Body of pancreas (tissue), 4 donors: Measurements from ENCODE around the gene GLIS1. TPM values are rescaled to one million over a fixed set of nuclear protein-coding genes. Genes with fewer than 3 reads are reported as not detected.
A peak's percentile ranks its signal among the peaks of the same experiment; 100 is the strongest.

ENCODE experiments used
- ATAC-seq: fragments of 150-250 bp; one replicate; pipeline ENCODE4 v1.9.1; 2016
- DNase-seq, 4 donors: peaks; one replicate each; pipeline ENCODE4 v3.0.0-alpha.2; 2019
- H3K27ac ChIP-seq, 4 donors: fragments of 200-600 bp; sonication (generic); 1 replicate in 3 of 4; 2 replicates in 1 of 4; pipeline versions ENCODE4 v1.5.1 to v1.6.1; 2016 to 2019; ENCODE audit warnings: mild to moderate bottlenecking in 1 of 4, mixed read lengths in 1 of 4, moderate library complexity in 1 of 4
- H3K27me3 ChIP-seq, 2 donors: fragments of 200-600 bp; sonication (generic); one replicate each; pipeline ENCODE4 v1.6.0; 2016; ENCODE audit warnings: mild to moderate bottlenecking in 1 of 2
- H3K36me3 ChIP-seq, 2 donors: fragments of 200-600 bp; sonication (generic); replicated peaks in 1 of 2; 2 replicates each; pipeline ENCODE4 v1.5.1; 2016; ENCODE audit warnings: low read depth in 2 of 2; ENCODE audit not compliant: insufficient read depth in 1 of 2
- H3K4me1 ChIP-seq: fragments of 200-600 bp; sonication (generic); one replicate; pipeline ENCODE4 v1.6.0; 2016
- H3K4me3 ChIP-seq, 2 donors: fragments of 200-600 bp; sonication (generic); 1 replicate in 1 of 2; 2 replicates in 1 of 2; pipeline ENCODE4 v1.5.1; 2016 to 2019
- H3K9me3 ChIP-seq, 3 donors: fragments of 200-600 bp; sonication (generic); 1 replicate in 2 of 3; 2 replicates in 1 of 3; pipeline ENCODE4 v1.5.1; 2016
- POLR2A ChIP-seq, 3 donors: fragments of 450-650 bp; IDR thresholded peaks; one replicate each; pipeline ENCODE4 v1.6.1; 2016; ENCODE audit warnings: antibody characterized with exemption in 3 of 3, mild to moderate bottlenecking in 2 of 3
- WGBS, 2 donors: methylation state at CpG; one replicate each; pipeline ENCODE4 v1.1.5; 2017; 5-methylcytosine and 5-hydroxymethylcytosine counted together
- intact Hi-C: fragments of 100-400 bp; cut with DNase I; formaldehyde crosslinking; loops from one replicate; pipeline ENCODE4 v1.15.1; 2023
- total RNA-seq, 2 donors: library from RNA; depleted of rRNA; stranded (reverse); fragments of >200 nt; gene quantifications; one replicate each; pipeline ENCODE4 v1.1.0, GENCODE V29; 2016
- TF ChIP-seq, protein P1 (sequence below), 7 experiments: fragments of 450-650 bp in 4 of 7; fragments of 200-600 bp in 3 of 7; sonication (generic) in 3 of 7; IDR thresholded peaks; one replicate each; pipeline ENCODE4 v1.5.1; 2016 to 2019; ENCODE audit warnings: antibody characterized with exemption in 7 of 7

The GLIS1 gene
- total RNA-seq, 2 donors from 2014 or later: 0.33 TPM; not detected in 1

DNA sequence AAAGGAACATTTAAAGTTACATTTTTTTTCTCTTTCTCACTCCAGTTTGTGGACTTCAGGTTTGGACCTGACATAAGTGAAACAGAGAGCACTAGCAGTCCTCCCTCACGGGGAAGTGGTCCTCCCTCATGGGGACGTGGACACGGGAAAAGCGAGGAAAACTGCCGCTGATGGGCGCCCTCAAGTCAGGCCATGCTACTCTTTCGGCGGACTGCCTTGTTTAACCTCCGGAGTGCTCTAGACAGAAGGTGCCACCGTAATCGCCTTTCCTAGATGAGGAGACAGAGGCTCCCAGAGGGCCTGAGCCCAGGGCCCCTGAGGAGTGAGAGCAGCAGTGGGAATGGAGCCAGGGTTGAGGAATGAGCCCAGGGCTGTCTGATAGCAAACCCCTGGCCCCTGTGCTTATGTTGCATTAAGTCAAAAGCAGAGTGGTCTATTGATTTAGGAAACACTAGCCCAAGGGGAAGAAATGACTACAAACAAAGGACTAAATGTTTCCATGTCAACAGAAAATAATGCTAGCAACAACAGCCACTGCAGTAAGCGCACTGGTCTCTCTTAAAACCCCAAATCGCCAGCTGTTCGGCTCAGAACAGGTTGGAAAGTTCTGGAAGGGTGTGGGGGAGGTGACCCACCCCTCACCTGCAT is 195.7 kb downstream of the GLIS1 start:
- Histone ChIP-seq H3K4me3 (no peak overlapping the region), H3K4me1 (peaks cover 14% of the 10 kb centered on the region), H3K27me3 (no peaks in the 10 kb centered on the region), H3K9me3 (no peaks in the 10 kb centered on the region), H3K36me3 (no peaks in the 10 kb centered on the region), H3K27ac (no peak overlapping the region)
- TF ChIP-seq, protein P1, sequence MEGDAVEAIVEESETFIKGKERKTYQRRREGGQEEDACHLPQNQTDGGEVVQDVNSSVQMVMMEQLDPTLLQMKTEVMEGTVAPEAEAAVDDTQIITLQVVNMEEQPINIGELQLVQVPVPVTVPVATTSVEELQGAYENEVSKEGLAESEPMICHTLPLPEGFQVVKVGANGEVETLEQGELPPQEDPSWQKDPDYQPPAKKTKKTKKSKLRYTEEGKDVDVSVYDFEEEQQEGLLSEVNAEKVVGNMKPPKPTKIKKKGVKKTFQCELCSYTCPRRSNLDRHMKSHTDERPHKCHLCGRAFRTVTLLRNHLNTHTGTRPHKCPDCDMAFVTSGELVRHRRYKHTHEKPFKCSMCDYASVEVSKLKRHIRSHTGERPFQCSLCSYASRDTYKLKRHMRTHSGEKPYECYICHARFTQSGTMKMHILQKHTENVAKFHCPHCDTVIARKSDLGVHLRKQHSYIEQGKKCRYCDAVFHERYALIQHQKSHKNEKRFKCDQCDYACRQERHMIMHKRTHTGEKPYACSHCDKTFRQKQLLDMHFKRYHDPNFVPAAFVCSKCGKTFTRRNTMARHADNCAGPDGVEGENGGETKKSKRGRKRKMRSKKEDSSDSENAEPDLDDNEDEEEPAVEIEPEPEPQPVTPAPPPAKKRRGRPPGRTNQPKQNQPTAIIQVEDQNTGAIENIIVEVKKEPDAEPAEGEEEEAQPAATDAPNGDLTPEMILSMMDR (IDR thresholded peaks at IDR 0.05): no peak
- no peak for TF ChIP-seq POLR2A (IDR thresholded peaks at IDR 0.05)
- ATAC-seq (no peak), DNase-seq (no peak)
- WGBS, 2 donors: 76 to 80% methylated on average over 14 of the region's 14 CpGs
- intact Hi-C loops: no loop called here

DNA sequence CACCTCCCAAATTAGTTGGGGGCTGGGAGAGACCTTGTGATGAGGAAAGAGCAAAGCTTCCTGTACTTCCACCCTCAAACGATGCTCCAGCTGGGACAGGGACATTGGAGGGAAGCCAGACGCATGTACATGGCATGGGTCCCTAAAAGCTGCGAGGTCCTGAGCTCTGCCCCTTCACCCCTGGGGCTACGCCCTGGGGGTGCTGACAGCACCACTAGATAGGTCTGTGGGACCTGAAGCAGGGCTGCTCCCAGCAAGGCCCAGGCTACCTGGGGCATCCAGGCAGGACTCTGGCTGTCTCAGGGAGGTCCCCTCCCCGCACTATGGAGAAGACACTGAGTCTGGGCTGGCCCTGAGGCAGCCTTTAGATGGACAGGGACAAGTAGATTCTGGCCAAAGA is 196.4 kb downstream of the GLIS1 start:
- DNase-seq (no peak), ATAC-seq (no peak)
- TF ChIP-seq, protein P1 (IDR thresholded peaks at IDR 0.05): no peak
- TF ChIP-seq POLR2A (IDR thresholded peaks at IDR 0.05): no peak
- Histone ChIP-seq H3K27me3 (no peaks in the 10 kb centered on the region), H3K9me3 (no peaks in the 10 kb centered on the region), H3K4me1 (peaks cover 14% of the 10 kb centered on the region), H3K36me3 (no peaks in the 10 kb centered on the region), H3K27ac (peak overlapping the region in 2 of 4 donors; percentile 22 to 74), H3K4me3 (no peak overlapping the region)
- intact Hi-C loops: no loop called here
- 21 to 78% methylated on average over 1 to 5 of the region's 5 CpGs for WGBS, 2 donors

DNA sequence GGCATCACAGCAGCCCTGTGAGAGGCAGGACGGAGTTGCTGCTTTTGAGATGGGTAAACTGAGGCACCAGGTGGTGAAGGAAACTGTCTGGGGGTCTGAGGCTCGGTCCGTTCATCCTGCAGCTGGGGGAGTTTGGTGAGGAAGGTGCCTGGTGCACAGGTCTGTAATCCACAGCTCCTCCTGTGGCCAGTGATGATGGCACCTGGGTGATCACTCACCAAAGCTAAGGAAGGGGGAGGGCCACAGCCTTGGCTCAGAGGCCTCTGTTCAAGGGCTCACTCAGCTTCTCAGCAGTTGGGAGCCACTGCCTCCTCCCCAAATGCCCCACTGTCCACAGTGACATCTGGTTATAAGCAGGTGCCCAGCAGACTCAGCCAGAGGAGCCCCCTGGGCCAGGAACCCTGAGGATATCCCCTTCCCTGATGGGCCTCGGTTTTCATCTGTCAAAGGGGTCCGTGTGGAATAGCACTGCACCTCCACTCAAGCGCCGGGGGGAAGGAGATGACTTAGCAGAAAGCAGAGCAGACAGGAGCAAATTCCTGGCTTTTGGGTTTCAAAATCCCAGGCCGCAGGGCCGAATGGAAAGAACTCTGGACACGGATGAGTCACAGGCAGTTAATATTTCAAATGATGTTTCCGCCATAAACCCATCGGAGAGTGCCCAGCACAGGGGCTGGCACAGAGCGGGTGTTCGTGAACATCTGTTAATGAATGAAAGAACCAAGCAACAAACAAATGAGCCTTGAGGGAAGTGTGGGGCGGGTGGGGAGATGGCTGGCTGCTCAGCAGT is 197.0 kb downstream of the GLIS1 start:
- intact Hi-C loops: no loop called here
- Histone ChIP-seq H3K4me1 (peaks cover 14% of the 10 kb centered on the region), H3K27ac (peak overlapping the region in 3 of 4 donors; percentile 22 to 74 (median 44)), H3K4me3 (no peak overlapping the region), H3K36me3 (no peaks in the 10 kb centered on the region), H3K9me3 (no peaks in the 10 kb centered on the region), H3K27me3 (no peaks in the 10 kb centered on the region)
- DNase-seq: peak in 3 of 4 donors; percentile 22 to 50 (median 46)
- ATAC-seq: peak; percentile 73
- WGBS, 2 donors: 49 to 61% methylated on average over 15 of the region's 15 CpGs
- TF ChIP-seq, protein P1 (IDR thresholded peaks at IDR 0.05): peak in 3 of 7 experiments; percentile 7 to 34 (median 24)
- no peak for TF ChIP-seq POLR2A (IDR thresholded peaks at IDR 0.05)

DNA sequence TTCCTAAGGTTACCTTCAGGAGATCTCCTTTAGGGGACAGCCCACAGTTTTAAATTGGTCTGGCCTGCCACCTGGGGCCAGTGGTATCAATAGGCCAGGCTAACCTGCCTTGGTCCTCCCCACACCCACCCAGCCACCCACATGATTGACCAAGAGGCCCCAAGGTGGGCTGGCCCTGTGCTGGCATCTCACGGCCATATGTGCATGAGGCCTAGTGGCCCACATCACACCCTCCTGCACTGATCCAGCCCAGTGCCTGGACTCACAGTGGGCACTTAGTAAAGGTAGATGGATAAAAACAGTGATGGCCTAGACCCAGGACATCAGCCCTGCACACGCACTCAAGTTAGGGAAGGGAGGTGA is 197.7 kb downstream of the GLIS1 start:
- Histone ChIP-seq H3K27ac (no peak overlapping the region), H3K36me3 (no peaks in the 10 kb centered on the region), H3K4me1 (peaks cover 14% of the 10 kb centered on the region), H3K9me3 (no peaks in the 10 kb centered on the region), H3K4me3 (no peak overlapping the region), H3K27me3 (no peaks in the 10 kb centered on the region)
- TF ChIP-seq, protein P1 (IDR thresholded peaks at IDR 0.05): no peak
- TF ChIP-seq POLR2A (IDR thresholded peaks at IDR 0.05): no peak
- WGBS, 2 donors: 76 to 92% methylated on average over 2 of the region's 2 CpGs
- DNase-seq (no peak), ATAC-seq (no peak)
- intact Hi-C loops: no loop called here
